Omental fat pad (tissue), 4 donors: Measurements from ENCODE around the gene NRSN1. TPM values are rescaled to one million over a fixed set of nuclear protein-coding genes. Genes with fewer than 3 reads are reported as not detected.

Experiments used
- ATAC-seq: fragments of 150-250 bp; one replicate; pipeline ENCODE4 v1.9.1; 2016; ENCODE audit warnings: mild to moderate bottlenecking, moderate library complexity; ENCODE audit not compliant: low FRiP score
- DNase-seq: peaks from one replicate; pipeline ENCODE4 v3.0.0-alpha.2; 2019; ENCODE audit warnings: low spot score
- CTCF ChIP-seq, 3 donors: fragments of 450-650 bp; IDR thresholded peaks; one replicate each; pipeline ENCODE4 v1.5.1; 2016 to 2017; ENCODE audit warnings: antibody characterized with exemption in 3 of 3, mild to moderate bottlenecking in 3 of 3, moderate library complexity in 2 of 3
- total RNA-seq, 4 donors: library from RNA; depleted of rRNA; stranded (reverse); fragments of >200 nt; gene quantifications; one replicate each; pipeline ENCODE4 v1.1.0, GENCODE V29; 2016

NRSN1 gene
- total RNA-seq, 4 donors from 2014 or later: not detected

DNA sequence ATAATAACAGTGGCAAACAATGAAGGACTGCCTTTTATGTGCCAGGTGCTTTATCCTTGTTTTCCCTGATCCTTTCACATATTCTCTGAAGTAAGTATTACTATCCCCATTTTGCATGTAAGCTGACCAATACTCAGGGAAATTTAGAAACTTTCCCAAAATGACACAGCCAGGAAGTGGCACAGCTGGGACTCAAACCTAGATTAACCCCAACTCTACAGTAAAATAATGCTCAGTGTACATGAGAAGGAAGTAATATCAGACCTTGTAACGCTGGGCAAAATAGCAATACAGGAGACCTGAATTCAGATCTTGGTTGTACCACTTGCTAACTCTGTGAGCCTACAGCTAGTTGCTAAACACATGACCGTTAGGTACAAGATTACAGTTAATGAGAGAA lies 26.8 kb upstream of the NRSN1 start:
- no peak for TF ChIP-seq CTCF (IDR thresholded peaks at IDR 0.05)
- DNase-seq (no peak), ATAC-seq (no peak)

DNA sequence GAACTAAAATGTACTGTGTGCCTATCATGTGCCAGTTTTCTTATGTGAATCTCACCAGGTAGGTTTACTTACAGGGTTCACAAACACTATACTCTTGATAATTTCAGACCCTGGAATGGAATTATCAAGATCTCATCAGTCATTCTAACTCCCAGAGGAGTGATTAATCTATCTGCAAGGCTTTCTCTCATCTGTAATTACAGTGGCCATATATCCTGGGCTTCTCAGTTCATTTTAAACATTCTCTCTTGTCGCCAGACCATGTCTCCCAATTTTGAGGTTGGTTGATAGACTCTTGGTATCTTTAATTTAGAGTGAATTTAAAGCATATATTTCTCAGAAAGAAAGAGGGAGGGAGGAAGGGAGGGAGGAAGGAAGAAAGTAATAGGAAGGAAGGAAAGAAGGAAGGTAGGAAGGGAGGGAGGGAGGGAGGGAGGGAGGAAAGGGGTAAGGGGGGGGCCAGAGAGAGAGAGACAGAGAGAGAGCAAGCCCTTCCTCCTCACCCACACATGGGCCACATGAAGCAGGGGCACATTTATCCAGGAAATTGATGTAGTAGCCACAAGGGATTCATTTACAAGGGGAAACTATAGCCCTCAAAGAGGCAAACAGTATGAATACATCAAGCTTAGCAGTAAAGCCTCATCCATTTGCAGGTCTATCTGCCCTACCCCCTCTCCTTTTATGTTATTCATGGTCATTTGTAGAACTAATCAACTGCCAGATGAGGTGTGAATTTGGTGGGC lies 25.8 kb upstream of the NRSN1 start:
- no peak for TF ChIP-seq CTCF (IDR thresholded peaks at IDR 0.05)
- ATAC-seq (no peak), DNase-seq (no peak)

DNA sequence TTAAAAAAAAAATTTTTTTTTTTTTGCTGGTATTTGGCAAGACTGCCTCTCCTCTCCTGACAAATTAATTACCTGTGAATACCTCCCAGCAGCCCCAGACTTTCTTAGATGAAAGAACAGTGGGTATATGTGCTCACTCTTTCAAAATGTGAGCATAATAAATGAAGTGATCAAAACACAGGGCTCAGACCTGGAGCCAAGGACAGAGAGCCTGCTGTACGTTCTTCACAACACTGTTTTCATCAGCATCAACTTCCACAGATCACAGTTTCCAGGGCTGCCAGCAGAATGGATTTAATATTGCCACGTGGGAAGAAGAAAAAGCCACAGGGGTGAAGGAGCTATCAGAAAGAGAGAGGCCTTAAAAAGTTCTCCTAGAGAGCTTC lies 25.3 kb upstream of the NRSN1 start:
- DNase-seq: no peak
- no peak for TF ChIP-seq CTCF (IDR thresholded peaks at IDR 0.05)

DNA sequence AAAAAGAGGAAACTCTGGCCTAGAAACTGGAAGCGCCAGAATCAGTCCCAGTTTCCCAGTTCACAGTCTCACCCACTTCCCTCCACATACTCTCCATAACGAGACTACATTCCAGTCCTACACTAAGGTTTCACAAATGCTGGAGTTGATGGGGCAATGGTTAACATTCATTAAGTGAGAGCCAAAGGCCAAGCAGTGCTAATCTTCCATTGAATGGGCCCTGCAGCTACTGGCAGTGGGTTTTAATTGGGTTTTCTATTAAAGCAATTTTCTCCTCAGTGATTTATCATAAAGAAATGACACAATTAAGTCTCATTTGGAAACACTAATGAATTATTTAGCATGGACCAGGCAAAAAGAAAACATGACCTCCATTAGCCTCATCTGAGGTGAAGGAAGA lies 20.8 kb upstream of the NRSN1 start:
- DNase-seq: no peak
- no peak for ATAC-seq
- no peak for TF ChIP-seq CTCF (IDR thresholded peaks at IDR 0.05)

More for the DNA sequence above, 25.3 kb upstream of the NRSN1 start:
- ATAC-seq: no peak

DNA sequence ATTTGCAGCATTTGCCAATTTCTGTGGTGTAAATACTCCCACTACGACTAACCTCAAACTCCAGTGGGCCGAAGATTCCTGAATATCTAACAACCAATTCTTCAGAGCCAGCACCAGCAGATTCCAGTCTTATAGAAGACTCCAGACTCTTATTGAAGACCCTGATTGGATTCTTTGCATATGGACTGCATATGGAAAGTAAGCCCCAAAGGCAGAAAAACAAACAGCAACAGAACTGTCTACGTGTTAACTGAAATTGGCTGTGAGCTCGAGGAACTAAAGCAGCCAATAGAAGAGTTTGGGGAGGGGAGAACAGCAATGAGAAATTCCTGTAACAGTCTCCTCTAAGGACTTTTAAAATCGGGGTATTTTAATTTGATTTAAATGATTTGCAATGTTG lies 19.7 kb upstream of the NRSN1 start:
- DNase-seq: no peak
- no peak for TF ChIP-seq CTCF (IDR thresholded peaks at IDR 0.05)
- no peak for ATAC-seq

- no peak for TF ChIP-seq CTCF (IDR thresholded peaks at IDR 0.05)
- ATAC-seq: no peak
- DNase-seq: no peak
Measured at GRCh38 chr6:24107294-24107693, 18.7 kb upstream of the NRSN1 start.

- no peak for TF ChIP-seq CTCF (IDR thresholded peaks at IDR 0.05)
- DNase-seq (no peak), ATAC-seq (no peak)
Measured at GRCh38 chr6:24108056-24108455, 18.0 kb upstream of the NRSN1 start.
